NK-92 (cell line): ENCODE data around the gene GOLGA8M.
"Not testable (repeated sequence)": the region's sequence is repeated elsewhere in the genome, so short reads cannot be mapped to it uniquely, and the experiment has no call there.

Source experiments
- DNase-seq: peaks from one replicate; lab custom pipeline; 2025; ENCODE audit not compliant: unreplicated experiment; lab: John Stamatoyannopoulos, UW

Gene GOLGA8M

DNA sequence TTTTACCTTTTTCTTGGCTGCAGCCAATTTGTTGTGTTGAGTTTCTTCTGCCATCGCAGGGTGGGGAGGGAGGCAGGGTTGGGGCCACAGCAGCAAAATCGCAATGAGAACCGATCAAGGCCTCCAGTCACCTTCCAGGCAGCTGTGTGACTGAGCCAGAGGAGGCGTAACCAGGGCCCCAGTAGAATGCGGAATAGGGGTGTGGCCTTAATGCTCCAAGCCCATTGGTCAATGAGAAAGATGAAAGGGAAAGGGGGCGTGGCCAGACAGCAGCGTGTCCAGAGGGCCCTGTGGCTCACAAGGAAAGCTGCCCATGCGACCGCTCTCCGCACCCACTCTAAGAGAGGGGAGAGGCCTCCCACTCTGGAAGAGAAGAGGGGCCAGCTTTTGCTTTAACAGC lies at the start of gene GOLGA8M:
Gene GOLGA8M (minus strand): TSS at position 152 of the 400 bp plus-strand sequence. CDS start 98 bp downstream, at position 54.
- DNase-seq, result not testable (repeated sequence)

- DNase-seq, result not testable (repeated sequence)
Measured at GRCh38 chr15:28742890-28743289, 30.7 kb upstream of the GOLGA8M start.

GRCh38 chr15:28738590-28739292 lies 26.5 kb upstream of the GOLGA8M start:
- not testable (repeated sequence) for DNase-seq

DNA sequence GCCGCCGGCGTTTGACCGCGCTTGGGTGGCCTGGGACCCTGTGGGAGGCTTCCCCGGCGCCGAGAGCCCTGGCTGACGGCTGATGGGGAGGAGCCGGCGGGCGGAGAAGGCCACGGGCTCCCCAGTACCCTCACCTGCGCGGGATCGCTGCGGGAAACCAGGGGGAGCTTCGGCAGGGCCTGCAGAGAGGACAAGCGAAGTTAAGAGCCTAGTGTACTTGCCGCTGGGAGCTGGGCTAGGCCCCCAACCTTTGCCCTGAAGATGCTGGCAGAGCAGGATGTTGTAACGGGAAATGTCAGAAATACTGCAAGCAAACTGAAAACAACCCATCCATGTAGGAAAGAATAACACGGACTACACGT lies 26.0 kb upstream of the GOLGA8M start:
- not testable (repeated sequence) for DNase-seq

GRCh38 chr15:28737521-28738199 lies 25.4 kb upstream of the GOLGA8M start:
- not testable (repeated sequence) for DNase-seq

- DNase-seq, result not testable (repeated sequence)
Measured at GRCh38 chr15:28728061-28728460, 15.8 kb upstream of the GOLGA8M start.

- DNase-seq, result not testable (repeated sequence)
Measured at GRCh38 chr15:28727026-28727425, 14.8 kb upstream of the GOLGA8M start.

GRCh38 chr15:28726102-28726501 lies 13.9 kb upstream of the GOLGA8M start:
- DNase-seq, result no peak

- no peak for DNase-seq
Measured at GRCh38 chr15:28725556-28725955, 13.3 kb upstream of the GOLGA8M start.

GRCh38 chr15:28723986-28724385 lies 11.8 kb upstream of the GOLGA8M start:
- not testable (repeated sequence) for DNase-seq

DNA sequence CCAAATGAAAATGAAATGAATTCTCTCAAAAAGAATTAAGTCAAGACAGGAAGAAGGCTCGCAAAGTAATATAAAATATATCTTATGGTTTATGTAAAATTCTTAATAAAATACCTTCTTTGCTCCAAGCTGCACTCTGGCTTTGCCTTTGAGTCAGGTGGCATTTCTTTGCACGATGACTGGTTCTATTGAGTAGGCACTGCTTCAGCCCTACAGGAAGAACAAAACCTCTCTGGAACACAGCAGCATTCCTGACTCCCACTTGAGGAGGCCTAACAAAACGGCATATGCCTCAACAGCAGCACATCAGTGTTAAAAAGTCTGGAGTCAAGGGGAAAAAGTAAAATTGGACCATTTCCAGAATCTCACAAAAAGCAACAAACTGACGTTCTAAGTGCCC lies 7.4 kb upstream of the GOLGA8M start:
- not testable (repeated sequence) for DNase-seq

- not testable (repeated sequence) for DNase-seq
Measured at GRCh38 chr15:28718576-28718975, 6.4 kb upstream of the GOLGA8M start.

- DNase-seq, result not testable (repeated sequence)
Measured at GRCh38 chr15:28714176-28714575, 2.0 kb upstream of the GOLGA8M start.

GRCh38 chr15:28703927-28704326 lies 8.3 kb downstream of the GOLGA8M start:
- not testable (repeated sequence) for DNase-seq

- not testable (repeated sequence) for DNase-seq
Measured at GRCh38 chr15:28702427-28702826, 9.8 kb downstream of the GOLGA8M start.

DNA sequence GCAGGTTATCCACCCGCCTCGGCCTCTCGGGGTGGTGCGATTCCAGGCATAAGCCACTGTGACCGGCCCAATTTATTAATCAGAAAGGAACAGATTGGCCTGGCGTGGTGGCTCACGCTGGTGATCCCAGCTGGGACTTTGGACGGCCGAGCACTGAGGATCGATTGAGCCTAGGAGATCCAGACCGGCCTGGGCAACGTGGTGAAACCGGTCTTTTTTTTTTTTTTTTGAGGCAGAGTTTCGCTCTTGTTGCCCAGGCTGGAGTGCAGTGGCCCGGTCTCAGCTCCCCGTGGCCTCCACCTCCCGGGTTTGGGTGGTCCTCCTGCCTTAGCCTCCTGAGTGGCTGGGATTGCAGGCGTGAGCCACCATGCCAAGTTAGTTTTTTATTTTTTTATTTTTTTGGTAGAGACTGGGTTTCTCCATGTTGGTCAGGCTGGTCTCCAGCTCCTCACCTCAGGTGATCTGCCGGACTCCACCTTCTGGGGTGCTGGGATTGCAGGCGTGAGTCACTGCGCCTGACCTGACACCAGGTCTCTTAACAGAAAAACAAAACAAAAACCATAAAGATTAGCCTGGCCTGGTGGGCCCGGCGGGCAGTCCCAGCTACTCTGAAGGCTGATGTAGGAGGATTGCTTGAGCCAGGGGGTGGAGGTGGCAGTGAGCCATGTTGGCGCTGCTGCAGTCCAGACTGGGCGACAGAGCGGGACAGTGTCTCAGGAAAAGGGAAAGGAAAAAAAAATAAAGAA lies 18.0 kb downstream of the GOLGA8M start:
- not testable (repeated sequence) for DNase-seq

DNA sequence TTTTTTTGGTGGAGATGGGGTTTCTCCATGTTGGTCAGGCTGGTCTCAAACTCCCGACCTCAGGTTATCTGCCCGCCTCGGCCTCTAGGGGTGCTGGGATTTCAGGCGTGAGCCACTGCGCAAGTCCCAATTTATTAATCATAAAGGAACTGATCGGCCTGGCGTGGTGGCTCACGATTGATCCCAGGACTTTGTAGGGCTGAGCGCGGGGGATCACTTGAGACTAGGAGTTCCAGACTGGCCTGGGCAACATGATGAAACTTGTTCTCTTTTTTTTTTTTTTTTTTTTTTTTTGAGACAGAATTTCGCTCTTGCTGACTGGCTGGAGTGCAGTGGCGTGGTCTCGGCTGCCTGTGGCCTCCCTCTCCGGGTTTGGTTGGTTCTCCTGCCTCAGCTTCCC lies 19.2 kb downstream of the GOLGA8M start:
- DNase-seq, result not testable (repeated sequence)

DNA sequence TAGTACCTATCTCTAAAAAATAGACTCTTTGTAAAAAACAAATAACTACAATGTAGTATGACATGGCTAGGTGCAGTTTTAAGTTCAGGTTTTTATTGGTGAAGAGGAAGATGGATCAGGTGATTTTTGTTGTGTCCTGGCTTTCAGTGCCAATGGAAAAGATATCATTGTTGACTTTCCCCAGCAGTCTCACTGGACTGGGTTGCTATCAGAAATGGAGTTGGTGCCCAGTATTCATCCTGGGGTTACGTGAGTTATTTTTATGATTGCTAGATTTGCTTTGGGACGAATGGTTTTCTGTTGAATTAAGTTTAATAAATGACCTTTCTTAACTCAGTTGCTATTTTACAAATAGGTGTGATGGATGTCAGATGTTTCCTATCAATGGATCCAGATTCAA lies 38.7 kb downstream of the GOLGA8M start:
- DNase-seq, result not testable (repeated sequence)

GRCh38 chr15:28672122-28672521 lies 40.1 kb downstream of the GOLGA8M start:
- DNase-seq, result not testable (repeated sequence)

GRCh38 chr15:28666402-28666801 lies 45.8 kb downstream of the GOLGA8M start:
- not testable (repeated sequence) for DNase-seq

GRCh38 chr15:28664575-28664974 lies 47.6 kb downstream of the GOLGA8M start:
- not testable (repeated sequence) for DNase-seq

GRCh38 chr15:28663717-28664116 lies 48.5 kb downstream of the GOLGA8M start:
- not testable (repeated sequence) for DNase-seq
